A673 (cell line): Measurements from ENCODE around the gene HM13. TPM values are rescaled to one million over a fixed set of nuclear protein-coding genes. Genes with fewer than 3 reads are reported as not detected.

ENCODE experiments used
- BruUV-seq: library from RNA; stranded (reverse); fragments of 400-500 nt; replicated peaks from 2 replicates; lab custom pipeline; 2021; lab: Mats Ljungman, UMichigan
- CTCF ChIA-PET: fragments of 300-600 bp; sonication (Branson Sonifier 250); formaldehyde crosslinking; loops from one replicate; lab custom pipeline; 2022; ENCODE audit warnings: antibody characterized with exemption; lab: Charles Lee
- POLR2A ChIA-PET: fragments of 300-600 bp; sonication (Branson Sonifier 250); formaldehyde crosslinking; loops from one replicate; lab custom pipeline; 2022; ENCODE audit warnings: antibody characterized with exemption; ENCODE audit not compliant: low non-redundant PET; lab: Charles Lee
- DNase-seq: peaks from one replicate; pipeline ENCODE4 v3.0.0-alpha.2; 2015; ENCODE audit warnings: low spot score
- H3K27ac ChIP-seq: fragments of 200-600 bp; sonication (generic); 2 replicates; pipeline ENCODE4 v1.5.1; 2016; ENCODE audit warnings: mixed run types, low read depth, mild to moderate bottlenecking, mixed read lengths, antibody characterized with exemption, low read length; ENCODE audit not compliant: poor library complexity, severe bottlenecking
- H3K27me3 ChIP-seq: fragments of 200-600 bp; sonication (generic); replicated peaks from 2 replicates; pipeline ENCODE4 v1.6.1; 2017; ENCODE audit warnings: mixed run types, low read depth, mild to moderate bottlenecking, mixed read lengths, antibody characterized with exemption, low read length; ENCODE audit not compliant: insufficient read depth, poor library complexity
- H3K36me3 ChIP-seq: fragments of 200-600 bp; sonication (generic); 2 replicates; pipeline ENCODE4 v1.6.1; 2016; ENCODE audit warnings: mixed run types, mild to moderate bottlenecking, mixed read lengths, antibody characterized with exemption, low read length; ENCODE audit not compliant: insufficient read depth, poor library complexity, severe bottlenecking
- H3K4me1 ChIP-seq: fragments of 200-600 bp; sonication (generic); 2 replicates; pipeline ENCODE4 v1.6.1; 2017; ENCODE audit warnings: mixed run types, mild to moderate bottlenecking, mixed read lengths, antibody characterized with exemption, low read length; ENCODE audit not compliant: insufficient read depth, poor library complexity, severe bottlenecking
- H3K4me3 ChIP-seq: fragments of 200-600 bp; sonication (generic); 2 replicates; pipeline ENCODE4 v1.5.1; 2016; ENCODE audit warnings: low read depth, mixed run types, mild to moderate bottlenecking, mixed read lengths, low read length; ENCODE audit not compliant: poor library complexity, severe bottlenecking
- H3K9me3 ChIP-seq: fragments of 200-600 bp; sonication (generic); 2 replicates; pipeline ENCODE4 v1.6.1; 2016; ENCODE audit warnings: mixed run types, low read depth, mild to moderate bottlenecking, mixed read lengths, antibody characterized with exemption, low read length; ENCODE audit not compliant: poor library complexity, severe bottlenecking
- EZH2 ChIP-seq: fragments of 200-600 bp; sonication (generic); IDR thresholded peaks from 2 replicates; pipeline ENCODE4 v1.6.1; 2017; ENCODE audit warnings: borderline replicate concordance, low read depth, mild to moderate bottlenecking, mixed read lengths, antibody characterized with exemption, low read length; ENCODE audit not compliant: poor library complexity, severe bottlenecking
- intact Hi-C: fragments of 100-400 bp; cut with micrococcal nuclease; formaldehyde crosslinking; loops from one replicate; pipeline ENCODE4 v1.10.0; 2022; ENCODE audit not compliant: unreplicated experiment
- total RNA-seq: library from RNA; stranded (reverse); gene quantifications from 2 replicates; pipeline ENCODE4 v1.2.3, GENCODE V29; 2021
- TF ChIP-seq, protein P1 (sequence below): fragments of 300-800, 200-600 bp; sonication (generic); conservative IDR thresholded peaks from 2 replicates; pipeline ENCODE4 v1.5.1; 2017; ENCODE audit warnings: low read depth, mild to moderate bottlenecking, antibody characterized with exemption, low read length, moderate library complexity, mixed read lengths

HM13 gene
- total RNA-seq, 1 experiment from 2014 or later = 196 TPM

DNA sequence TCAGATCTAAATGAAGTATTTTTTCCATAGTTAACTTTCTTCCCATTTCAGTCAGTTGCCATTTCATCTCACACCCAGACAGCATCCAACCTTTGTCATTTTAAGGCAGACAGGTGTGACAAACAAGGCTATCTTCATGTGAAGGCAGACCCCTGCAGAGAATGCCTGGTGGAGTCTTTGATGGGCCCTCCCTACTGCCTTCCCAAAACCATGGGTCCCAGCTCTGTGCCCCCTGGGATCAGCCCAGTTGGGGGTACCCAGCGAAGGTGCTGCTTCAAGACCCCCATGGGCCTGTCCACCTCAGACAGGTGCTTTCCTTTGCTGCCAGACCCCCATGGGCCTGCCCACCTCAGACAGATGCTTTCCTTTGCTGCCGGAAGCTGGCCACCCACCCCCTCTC, 62.5 kb downstream of the HM13 start:
- no TSS peak for BruUV-seq
- intact Hi-C loops = no loop called here
- H3K4me3 ChIP-seq = no peak overlapping the region
- no peaks in the 10 kb centered on the region for H3K9me3 ChIP-seq
- TF ChIP-seq EZH2 = no peak
- TF ChIP-seq, protein P1, sequence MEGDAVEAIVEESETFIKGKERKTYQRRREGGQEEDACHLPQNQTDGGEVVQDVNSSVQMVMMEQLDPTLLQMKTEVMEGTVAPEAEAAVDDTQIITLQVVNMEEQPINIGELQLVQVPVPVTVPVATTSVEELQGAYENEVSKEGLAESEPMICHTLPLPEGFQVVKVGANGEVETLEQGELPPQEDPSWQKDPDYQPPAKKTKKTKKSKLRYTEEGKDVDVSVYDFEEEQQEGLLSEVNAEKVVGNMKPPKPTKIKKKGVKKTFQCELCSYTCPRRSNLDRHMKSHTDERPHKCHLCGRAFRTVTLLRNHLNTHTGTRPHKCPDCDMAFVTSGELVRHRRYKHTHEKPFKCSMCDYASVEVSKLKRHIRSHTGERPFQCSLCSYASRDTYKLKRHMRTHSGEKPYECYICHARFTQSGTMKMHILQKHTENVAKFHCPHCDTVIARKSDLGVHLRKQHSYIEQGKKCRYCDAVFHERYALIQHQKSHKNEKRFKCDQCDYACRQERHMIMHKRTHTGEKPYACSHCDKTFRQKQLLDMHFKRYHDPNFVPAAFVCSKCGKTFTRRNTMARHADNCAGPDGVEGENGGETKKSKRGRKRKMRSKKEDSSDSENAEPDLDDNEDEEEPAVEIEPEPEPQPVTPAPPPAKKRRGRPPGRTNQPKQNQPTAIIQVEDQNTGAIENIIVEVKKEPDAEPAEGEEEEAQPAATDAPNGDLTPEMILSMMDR = no peak
- CTCF ChIA-PET = no interaction called here
- DNase-seq = no peak
- peaks cover 20% of the 10 kb centered on the region for H3K4me1 ChIP-seq
- no peaks in the 10 kb centered on the region for H3K36me3 ChIP-seq
- H3K27me3 ChIP-seq = no peaks in the 10 kb centered on the region
- no peak overlapping the region for H3K27ac ChIP-seq
- POLR2A ChIA-PET = no interaction called here

DNA sequence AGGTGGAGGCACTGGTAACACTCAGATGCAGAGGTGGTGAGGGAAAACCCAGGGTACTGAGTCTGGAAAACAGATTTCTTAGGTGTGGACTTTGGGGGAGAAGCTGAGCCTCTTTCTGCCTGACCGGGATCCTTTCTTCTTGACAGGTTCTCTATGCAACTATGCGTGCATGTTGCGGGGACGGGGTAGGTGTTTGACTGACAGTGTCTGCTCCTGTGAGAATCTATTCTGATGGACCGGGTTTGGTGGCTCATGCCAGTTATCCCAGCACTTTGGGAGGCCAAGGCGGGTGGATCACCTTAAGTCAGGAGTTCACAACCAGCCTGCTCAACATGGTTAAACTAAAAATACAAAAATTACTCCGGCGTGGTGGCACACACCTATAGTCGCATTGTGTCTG, 63.0 kb downstream of the HM13 start:
- no peaks in the 10 kb centered on the region for H3K36me3 ChIP-seq
- H3K27me3 ChIP-seq = no peaks in the 10 kb centered on the region
- intact Hi-C loops = no loop called here
- CTCF ChIA-PET = interaction anchor here (1.5 kb wide), 1 partner anchor 36 kb away, joined by 5 read pairs; no protein-coding TSS in a partner anchor
- TF ChIP-seq EZH2 = no peak
- TF ChIP-seq, protein P1 = no peak
- no peak for DNase-seq
- no TSS peak for BruUV-seq
- H3K4me3 ChIP-seq = no peak overlapping the region
- H3K27ac ChIP-seq = no peak overlapping the region
- POLR2A ChIA-PET = no interaction called here
- peaks cover 18% of the 10 kb centered on the region for H3K4me1 ChIP-seq
- no peaks in the 10 kb centered on the region for H3K9me3 ChIP-seq

DNA sequence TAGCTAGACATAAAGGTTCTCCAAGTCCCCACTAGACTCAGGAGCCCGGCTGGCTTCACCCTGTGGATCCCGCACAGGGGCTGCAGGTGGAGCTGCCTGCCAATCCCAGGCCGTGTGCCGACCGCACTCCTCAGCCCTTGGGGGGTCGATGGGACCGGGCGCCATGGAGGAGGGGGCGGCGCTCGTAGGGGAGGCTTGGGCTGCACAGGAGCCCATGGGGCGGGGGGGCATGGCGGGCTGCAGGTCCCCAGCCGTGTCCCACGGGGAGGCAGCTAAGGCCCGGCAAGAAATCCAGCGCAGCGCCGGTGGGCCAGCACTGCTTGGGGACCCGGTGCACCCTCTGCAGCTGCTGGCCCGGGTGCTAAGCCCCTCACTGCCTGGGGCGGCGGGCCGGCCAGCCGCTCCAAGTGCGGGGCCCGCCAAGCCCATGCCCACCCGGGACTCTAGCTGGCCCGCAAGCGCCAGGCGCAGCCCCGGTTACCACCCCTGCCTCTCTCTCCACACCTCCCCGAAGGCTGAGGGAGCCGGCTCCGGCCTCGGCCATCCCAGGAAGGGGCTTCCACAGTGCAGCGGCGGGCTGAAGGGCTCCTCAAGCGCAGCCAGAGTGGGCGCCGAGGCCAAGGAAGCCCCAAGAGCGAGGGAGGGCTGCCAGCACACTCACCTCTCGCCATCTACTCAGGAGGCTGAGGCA, 64.4 kb downstream of the HM13 start:
- DNase-seq = no peak
- Histone ChIP-seq H3K4me1 (peaks cover 9% of the 10 kb centered on the region), H3K36me3 (no peaks in the 10 kb centered on the region), H3K9me3 (no peaks in the 10 kb centered on the region), H3K27ac (no peak overlapping the region), H3K27me3 (no peaks in the 10 kb centered on the region), H3K4me3 (no peak overlapping the region)
- POLR2A ChIA-PET = no interaction called here
- CTCF ChIA-PET = interaction anchor here (0.7 to 1.5 kb wide), 2 partner anchors 34 to 80 kb away, joined by 3 to 5 read pairs; no protein-coding TSS in a partner anchor
- intact Hi-C loops = no loop called here
- TF ChIP-seq, protein P1 = no peak
- no peak for TF ChIP-seq EZH2
- no TSS peak for BruUV-seq
